GM21619 (cell line): ENCODE data around the gene MILR1.
A peak's percentile ranks its signal among the peaks of the same experiment; 100 is the strongest.
"Not testable (repeated sequence)": the region's sequence is repeated elsewhere in the genome, so short reads cannot be mapped to it uniquely, and the experiment has no call there.

Experiments
- ATAC-seq: cut with Tn5 transposase; IDR thresholded peaks from one replicate; pipeline ENCODE4 v1.9.1; 2021; ENCODE audit not compliant: unreplicated experiment

The MILR1 gene

DNA sequence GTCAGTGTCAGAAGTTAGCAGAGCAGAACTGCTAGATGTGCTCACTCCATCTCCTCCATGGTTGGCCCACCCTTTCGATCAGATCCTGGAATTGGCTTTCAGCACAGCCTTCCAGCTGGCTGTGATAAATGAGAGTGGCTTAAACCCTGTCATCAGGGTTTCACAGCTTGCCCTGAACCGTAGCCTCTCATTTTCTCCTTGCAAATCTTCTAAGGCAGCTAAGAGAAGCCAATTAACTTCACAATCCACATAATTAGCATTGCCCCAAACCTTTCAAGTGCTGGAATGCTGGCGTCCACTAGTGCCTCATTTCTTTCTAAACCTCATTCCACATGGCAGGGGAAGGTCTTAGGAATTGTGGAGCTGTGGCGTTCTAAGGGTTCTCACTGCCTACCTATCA is 21.7 kb downstream of the MILR1 start:
- no peak for ATAC-seq

DNA sequence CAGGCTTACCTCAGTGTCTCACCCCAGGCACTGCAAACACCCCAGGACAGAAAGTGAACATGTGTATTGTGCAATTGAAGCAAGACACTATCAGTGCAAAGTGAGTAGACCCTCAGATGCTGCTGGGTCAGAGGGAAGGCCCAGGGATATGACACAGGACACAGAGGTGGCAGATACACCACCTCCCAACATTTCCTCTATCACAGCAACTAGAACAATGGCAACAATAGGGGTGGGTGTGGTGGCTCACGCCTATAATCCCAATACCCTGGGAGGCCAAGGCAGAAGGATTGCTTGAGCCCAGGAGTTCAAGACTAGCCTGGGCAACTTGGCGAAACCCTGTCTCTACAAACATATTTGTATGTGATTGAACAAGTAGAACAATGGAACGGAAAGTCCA is 22.5 kb downstream of the MILR1 start:
- no peak for ATAC-seq

DNA sequence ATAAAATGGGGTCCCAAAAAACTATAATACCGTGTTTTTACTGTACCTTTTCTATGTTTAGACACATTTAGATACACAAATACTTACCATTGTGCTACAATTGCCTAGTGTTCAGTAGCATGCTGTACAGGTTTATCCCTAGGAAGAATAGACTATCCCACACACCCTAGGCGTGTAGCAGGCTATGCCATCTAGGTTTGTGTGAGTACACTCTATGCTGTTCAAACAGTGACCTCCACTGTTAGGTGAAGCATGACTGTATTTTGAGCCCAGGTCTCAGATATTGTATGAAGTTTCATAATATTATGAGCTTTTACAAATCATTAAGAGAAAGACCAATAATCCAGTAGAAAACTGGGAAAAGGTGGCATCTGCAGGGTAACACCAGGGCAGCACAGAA is 23.6 kb downstream of the MILR1 start:
- no peak for ATAC-seq

DNA sequence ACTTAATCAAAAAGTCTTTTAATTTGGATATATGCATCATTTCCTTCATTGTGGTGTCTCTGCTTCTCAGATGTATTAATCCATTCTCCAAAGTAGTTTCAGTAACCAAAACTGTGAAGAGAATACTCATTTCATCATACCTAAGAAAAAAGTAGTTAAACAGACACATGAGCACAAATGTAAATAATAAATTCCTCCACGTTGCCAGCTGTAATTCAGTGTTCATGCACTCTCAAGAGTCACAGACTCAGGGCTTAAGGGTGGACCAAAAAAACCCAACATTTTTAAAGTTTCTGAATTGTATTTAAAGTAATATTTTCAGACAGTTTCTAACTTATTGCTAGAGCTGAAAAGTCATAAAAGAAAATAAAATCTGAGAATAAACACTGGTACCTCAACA is 28.9 kb downstream of the MILR1 start:
- no peak for ATAC-seq

DNA sequence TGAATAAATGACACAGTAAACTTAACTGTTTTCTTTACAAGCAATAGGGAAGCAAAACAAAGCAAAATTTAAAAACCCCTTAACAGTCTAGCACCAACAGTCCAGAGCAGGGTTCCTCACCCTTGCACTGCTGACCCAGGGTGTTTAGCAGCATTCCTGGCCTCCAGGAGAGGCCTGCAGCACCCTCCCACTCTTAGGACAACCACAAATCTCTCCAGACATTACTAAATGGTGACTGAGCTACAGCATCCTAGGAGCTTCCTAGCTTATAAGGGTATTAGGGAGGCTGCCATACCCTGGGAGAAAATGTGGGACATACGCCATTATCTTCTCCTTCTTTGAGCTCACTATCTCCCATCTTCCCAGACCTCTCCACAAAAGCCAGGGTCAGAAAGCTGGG is 32.0 kb downstream of the MILR1 start:
- ATAC-seq: no peak

DNA sequence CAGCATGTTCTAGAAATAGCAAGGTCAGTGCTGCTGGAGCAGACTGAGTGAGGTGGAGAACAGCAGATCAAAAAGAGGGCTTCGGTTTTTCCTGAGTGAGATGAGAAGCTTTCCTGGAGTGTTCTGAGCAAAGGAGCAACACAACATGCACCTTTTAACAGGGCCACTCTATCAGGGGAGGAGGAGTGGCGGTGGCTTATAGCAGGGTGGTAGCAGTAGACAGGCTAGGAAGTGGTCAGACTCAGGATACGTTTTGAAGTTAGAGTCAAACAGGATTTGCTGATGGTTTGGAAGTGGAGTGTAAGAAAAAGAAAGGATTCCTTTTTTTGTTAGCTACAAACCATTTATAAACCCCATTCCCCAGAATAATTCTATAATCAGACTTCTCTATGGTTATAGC is 35.5 kb downstream of the MILR1 start:
- no peak for ATAC-seq

DNA sequence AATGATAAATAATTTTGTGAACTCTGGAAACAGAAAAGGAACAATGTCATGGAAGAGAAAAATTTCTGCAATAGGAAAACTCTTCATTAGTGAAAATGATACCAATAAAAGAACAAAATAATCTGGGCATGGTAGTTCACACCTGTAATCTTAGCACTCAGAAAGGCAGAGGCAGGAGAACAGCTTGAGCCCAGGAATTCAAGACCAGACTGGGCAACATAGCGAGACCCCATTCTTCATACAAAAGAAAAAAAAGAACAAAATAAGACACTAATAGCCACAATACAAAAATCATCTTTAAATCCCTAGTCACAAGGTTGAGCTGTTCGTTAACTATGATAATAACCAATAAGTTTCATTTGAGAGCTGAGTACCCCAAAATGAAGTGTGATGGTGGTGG is 39.4 kb downstream of the MILR1 start:
- no peak for ATAC-seq

DNA sequence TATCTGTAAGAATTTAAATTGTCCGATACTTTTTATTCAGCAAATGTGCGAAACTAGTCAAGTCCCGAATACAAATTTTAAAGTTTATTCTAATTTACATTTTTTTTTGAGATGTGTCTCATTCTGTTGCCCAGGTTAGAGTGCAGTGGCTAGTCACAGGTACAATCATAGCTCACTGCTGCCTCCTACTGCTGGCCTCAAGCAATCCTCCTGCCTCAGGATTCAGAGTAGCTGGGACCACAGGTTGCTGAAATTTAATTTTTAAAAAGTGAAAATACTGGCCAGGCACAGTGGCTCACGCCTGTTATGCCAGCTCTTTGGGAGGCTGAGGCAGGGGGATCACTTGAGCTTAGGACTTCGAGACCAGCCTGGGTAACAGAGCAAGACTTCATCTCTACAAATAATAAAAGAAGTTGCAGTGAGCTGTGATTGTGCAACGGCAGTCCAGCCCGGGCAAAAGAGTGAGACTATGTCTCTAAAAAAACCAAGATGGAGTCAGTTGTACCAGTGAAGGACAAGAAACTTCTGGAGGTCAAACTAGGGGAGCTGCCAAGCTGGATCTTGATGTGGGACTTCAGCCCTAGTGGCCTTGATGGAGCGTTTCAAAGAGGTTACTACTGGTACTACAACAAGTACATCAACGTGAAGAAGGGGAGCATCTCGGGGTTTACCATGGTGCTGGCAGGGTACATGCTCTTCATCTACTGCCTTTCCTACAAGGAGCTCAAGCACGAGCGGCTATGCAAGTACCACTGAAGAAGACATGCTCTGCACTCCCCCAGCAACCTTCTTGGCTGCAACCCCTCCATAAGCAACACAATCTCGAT is 42.3 kb downstream of the MILR1 start:
- ATAC-seq: no peak

DNA sequence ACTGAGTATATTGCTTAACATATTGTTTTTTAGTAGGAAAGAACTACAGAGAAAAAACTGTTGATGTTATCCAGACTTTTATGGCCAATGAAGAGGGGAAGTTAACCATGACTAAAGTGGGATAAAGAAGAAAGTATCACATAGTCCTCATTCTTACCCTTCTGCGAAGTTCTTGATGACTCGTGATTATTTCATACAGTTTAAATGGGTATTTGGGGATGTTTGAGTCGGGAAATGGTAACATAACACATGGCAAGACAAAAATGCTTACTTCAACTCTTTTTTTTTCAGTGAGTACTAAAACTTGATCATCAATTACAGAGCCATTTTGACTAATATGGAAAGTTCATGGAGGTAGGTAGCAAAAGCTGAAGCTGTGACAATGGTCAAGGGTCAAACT is 43.1 kb downstream of the MILR1 start:
- no peak for ATAC-seq

DNA sequence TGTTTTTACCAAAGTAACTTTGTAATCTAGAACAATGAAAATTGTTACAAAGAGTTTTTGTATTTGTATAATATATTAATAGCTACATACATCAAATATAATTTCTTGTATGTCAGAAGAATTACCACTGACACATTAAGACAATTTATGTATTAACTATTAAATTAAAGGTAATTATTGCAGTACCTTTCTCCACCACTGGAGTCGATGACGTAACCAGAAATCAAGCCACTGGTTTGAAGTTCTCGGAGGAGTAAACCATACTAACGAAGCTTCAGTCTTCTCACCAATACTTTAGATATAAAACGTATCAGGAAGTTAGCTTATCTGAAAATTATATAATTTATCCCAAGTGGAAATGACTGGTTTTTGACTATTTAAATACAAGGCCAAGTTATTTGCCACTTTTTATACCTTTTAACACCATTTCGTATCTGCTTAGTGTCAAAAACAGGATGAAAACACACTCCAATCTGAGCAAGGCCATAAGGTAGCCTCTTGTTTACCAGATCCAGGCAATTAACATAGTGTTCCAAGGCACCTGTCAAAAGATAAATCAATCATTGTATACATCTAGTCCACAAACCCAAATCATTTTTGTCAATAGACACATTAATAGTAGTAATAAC is 43.7 kb downstream of the MILR1 start:
- ATAC-seq: no peak

DNA sequence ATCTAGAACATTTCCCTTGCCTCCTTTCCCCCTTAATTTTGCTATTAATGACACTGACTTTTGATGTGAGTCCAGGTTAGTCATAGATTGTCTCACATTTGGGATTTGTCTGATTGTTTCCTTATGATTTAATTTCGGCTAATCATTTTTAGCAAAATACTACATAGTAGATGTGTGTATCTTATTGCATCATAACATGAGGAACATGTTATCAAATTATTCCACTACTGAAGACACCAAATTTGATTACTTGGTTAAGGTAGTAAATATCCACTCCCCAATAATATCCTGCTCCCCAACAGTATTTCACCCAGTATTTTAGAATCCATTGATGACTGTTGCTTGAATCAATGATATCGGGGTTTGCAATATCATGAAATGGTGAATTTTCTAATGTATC is 45.2 kb downstream of the MILR1 start:
- ATAC-seq: no peak

DNA sequence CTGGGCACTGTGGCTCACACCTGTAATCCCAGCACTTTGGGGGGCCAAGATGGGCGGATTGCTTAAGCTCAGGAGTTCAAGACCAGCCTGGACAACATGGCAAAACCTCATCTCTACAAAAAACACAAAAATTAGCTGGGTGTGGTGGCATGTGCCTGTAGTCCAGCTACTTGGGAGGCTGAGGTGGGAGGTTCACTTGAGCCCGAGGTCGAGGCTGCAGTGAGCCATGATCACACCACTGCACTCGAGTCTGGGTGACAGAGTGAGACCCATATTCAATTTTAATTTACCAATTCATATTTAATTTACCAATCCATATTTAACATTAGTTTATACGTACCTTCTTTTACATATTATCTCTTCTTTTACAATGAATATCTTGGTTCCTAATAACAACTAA is 46.4 kb downstream of the MILR1 start:
- ATAC-seq: not testable (repeated sequence)

DNA sequence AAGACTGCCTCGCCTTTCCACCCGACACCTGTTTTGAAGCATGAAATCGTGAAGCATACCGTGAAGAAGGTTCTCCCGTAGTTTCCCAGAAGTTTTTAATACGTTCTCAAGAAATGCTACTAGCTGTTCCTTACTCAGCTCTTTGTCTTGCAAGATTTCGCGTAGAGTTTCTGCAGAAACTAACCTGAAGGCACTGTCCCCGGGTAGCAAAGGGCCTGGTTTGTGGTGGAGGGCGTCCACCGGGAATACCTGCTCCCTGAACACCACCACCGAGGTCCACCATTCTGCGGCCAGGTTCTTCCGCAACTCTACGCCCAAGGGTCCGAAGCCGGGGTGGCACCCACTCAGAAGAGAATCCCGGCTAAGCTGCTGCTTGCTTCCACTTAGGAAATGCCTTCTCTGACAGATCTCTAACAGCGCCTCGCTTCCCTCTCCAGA is 47.5 kb downstream of the MILR1 start:
- ATAC-seq: no peak

DNA sequence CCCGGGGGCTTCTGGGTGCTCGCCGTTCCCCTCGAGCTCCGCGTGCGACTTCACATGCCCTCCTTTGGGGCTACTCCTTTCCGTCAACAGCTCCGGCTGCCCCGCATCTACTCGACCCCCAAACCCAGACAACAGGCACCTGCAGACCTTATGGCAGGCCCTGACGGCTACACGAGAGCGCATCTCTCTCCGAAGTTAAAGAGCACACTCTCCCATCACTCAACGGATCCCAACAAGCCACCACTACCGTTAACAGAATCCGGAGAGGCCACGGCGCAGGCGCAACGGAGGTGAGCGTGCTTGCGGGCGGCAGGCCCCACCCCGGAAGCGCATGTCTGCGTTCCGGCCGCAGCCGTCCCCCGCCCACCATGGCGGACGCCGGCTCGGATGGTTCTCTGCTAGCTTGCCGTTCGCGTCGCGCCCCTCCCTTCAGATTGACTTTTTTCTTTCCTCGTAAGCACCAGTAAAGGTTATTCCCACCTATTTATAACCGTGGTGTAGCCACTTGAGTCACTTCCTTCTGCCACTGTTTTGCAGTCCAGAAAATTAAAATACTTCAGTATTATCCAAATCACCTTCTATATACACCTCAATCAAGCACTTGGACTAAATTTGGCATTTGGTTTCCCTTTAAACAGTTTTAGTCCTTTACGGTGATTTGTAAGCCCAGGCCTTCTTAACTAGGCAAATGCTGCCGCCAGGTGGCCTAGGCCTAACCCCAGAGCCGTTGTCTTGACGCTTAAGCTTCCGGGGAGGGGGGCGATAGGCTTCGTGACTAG is 48.1 kb downstream of the MILR1 start, which contains the start of gene POLG2:
POLG2 (minus strand) TSS at position 269 of the 779 bp plus-strand sequence; CDS start at position 183, 86 bp downstream.
- ATAC-seq: peak; percentile 65

DNA sequence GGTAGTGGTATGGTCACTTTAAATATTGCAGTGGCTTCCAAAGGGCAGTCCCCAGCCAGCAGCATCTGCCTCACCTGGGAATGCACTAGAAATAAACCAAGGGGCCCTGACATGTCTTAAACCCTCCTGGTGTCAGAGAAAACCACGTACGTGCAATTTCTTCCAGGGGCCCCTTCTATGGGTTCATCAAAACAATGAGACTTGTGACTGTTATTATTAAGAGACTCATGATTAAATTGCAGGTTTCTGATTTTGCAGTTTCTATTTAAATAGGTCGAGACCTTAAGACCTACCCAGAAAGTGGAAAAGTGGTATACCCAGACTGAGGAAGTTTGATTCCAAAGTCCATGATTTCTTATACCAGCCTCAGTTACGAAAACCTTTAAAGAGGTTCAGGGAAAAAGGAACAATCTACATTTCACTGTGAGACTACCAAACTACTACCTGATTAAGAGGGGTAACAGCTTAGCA is 48.7 kb downstream of the MILR1 start:
- ATAC-seq: no peak

DNA sequence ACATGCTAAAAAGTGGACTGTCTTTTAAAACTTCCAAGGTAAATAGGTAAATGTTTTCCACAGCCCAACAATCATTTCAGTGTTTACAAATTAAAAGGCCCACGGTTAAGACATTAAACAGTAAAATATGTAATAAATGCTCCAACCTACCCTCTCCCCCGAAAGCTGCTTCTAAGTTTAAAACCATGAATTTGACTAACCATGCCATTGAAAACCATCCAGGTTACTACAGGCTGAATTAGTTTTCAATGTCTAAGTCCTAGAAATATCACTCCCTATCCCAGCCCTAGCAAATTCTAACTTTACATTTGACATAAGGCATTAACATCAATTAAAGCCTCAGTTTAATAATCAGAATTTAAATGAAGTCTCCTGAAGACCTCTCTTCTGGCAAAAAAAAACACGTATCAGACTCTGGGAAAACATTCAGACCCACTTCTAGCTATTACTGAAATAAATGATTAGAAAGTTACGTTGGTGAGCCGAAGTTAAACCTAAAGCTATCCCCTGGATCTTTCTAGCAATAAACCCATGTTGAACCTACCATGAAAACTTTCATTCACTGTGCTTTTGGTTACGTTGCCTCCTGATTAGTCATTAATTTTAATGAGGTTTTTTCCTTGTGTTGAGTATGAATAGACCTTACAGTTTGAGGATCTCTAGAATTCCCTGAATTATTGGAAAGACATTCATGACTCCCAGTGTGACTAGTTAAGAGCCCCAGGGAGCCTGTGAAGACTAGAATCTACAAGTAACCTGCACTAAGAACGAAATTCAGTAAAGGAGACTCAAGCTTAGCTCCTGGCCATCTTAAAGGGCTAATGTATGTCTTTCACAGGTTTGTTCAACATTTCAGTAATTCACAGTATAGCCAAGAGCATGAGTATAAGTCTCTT is 49.6 kb downstream of the MILR1 start:
- ATAC-seq: no peak

DNA sequence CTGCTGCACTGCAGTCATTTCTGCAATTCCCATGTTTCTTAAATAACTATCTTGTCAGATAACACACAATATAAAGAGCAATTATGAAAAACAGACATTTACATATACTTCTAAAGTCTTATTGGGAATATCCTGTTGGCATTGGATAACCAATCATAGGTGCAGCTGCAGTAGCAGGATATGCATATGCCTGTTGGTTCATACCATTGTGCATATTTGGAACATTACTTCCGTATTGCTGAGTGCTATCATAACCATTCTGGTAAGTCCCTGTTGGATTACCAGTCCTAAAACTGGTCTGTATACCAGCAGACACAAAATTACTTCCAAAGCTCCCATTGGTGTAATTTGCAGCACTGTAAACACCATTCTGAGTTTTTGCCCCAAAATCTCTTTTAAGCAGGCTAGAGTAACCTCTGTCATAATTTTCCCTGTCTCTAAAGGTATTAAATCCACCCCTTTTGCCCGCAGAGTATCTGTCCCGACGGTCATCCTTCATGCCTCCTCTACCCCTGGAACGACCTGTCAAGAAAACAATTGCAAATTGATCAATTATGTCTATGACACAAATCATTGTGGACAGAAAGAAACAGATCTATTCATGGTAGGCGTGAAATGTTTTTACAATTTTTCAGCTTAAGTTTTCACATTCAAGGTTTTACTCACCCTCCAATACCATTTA is 51.0 kb downstream of the MILR1 start:
- ATAC-seq: no peak

DNA sequence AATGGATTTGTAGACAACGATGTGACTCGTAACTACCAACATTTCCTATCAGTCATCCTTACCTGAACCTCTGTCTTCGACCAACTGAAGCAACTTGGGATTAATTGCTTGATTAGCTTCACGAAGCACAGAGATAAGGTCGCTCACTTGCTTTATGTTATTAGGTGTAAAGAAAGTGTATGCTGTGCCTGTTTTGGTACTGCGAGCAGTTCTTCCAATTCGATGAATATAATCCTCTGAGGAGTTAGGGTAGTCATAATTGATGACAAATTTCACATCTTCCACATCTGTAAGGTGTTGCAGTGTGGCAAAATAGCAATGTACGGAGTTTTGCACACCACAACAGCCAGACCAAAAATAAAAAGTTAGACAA is 51.6 kb downstream of the MILR1 start:
- no peak for ATAC-seq

DNA sequence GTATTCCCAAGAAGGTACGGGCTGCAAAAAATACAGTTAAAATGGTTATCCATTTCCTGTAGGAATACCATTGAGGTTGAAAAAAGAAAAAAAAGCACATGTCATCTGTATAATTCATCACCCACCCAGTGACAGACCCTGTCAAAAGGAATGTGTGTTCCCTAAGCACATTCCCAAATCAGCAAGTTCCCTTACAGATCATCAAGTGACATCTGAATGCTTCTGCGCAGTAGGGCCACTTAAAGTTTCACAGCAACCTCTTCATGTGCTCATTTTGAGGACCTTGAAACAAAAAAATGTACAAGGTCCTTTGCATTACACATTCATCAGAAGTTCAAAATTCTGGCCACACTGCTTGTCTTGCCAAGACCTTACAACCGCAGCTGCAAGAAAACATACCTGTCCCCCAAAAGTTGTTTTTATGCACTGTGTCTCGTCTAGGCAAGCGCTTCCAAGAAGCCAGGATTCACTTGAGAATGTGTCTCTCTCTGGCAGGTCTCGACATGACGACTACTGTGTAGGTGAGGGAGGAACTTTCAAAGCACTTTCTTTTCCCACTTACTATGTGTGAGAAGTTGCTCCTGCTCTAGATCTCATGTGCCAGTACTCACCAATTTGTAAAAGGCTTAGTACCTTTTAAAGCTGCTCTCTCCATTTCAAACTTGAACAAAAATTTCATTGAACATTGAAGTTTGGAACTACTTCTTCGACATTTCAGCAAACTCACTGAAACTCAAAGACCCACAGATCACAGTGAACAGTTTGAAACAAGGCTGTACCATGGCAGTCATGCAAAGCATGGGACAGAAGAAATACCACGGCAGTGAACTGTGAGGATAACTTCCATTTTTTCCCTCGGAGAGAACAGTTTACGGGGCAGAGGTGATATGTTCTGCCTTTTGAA is 52.2 kb downstream of the MILR1 start:
- ATAC-seq: no peak
